ENCODE measurements around the gene TMEM222.

GRCh38 chr1:27381969-27382762 lies 60.2 kb downstream of the TMEM222 start:
- no peak for TF ChIP-seq ZNF138 (CRISPR knock-in tag; conservative IDR thresholded peaks at IDR 0.05)
- no peak for TF ChIP-seq CTCF (IDR thresholded peaks at IDR 0.05)
- TF ChIP-seq E2F1 (CRISPR knock-in tag; IDR thresholded peaks at IDR 0.05): no peak
- no peak for TF ChIP-seq ATF6 (CRISPR knock-in tag; IDR thresholded peaks at IDR 0.05)
- no peak for TF ChIP-seq ZBTB21 (CRISPR knock-in tag; IDR thresholded peaks at IDR 0.05; ENCODE audit: borderline replicate concordance)
- no peak for TF ChIP-seq HMGXB4 (CRISPR knock-in tag; IDR thresholded peaks at IDR 0.05)
- no peak for TF ChIP-seq NFE2L1 (CRISPR knock-in tag; IDR thresholded peaks at IDR 0.05)
- no peak for TF ChIP-seq EMX1 (CRISPR knock-in tag; IDR thresholded peaks at IDR 0.05)
- TF ChIP-seq MYBL2 (CRISPR knock-in tag; IDR thresholded peaks at IDR 0.05): no peak
- TF ChIP-seq TCF7 (CRISPR knock-in tag; IDR thresholded peaks at IDR 0.05; ENCODE audit: low read depth): no peak
- TF ChIP-seq SMAD4 (CRISPR knock-in tag; IDR thresholded peaks at IDR 0.05): no peak
- no peak for TF ChIP-seq USF2 (CRISPR knock-in tag; IDR thresholded peaks at IDR 0.05)
- TF ChIP-seq, protein P1, sequence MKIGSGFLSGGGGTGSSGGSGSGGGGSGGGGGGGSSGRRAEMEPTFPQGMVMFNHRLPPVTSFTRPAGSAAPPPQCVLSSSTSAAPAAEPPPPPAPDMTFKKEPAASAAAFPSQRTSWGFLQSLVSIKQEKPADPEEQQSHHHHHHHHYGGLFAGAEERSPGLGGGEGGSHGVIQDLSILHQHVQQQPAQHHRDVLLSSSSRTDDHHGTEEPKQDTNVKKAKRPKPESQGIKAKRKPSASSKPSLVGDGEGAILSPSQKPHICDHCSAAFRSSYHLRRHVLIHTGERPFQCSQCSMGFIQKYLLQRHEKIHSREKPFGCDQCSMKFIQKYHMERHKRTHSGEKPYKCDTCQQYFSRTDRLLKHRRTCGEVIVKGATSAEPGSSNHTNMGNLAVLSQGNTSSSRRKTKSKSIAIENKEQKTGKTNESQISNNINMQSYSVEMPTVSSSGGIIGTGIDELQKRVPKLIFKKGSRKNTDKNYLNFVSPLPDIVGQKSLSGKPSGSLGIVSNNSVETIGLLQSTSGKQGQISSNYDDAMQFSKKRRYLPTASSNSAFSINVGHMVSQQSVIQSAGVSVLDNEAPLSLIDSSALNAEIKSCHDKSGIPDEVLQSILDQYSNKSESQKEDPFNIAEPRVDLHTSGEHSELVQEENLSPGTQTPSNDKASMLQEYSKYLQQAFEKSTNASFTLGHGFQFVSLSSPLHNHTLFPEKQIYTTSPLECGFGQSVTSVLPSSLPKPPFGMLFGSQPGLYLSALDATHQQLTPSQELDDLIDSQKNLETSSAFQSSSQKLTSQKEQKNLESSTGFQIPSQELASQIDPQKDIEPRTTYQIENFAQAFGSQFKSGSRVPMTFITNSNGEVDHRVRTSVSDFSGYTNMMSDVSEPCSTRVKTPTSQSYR (CRISPR knock-in tag; IDR thresholded peaks at IDR 0.05): no peak
- TF ChIP-seq, protein P2, sequence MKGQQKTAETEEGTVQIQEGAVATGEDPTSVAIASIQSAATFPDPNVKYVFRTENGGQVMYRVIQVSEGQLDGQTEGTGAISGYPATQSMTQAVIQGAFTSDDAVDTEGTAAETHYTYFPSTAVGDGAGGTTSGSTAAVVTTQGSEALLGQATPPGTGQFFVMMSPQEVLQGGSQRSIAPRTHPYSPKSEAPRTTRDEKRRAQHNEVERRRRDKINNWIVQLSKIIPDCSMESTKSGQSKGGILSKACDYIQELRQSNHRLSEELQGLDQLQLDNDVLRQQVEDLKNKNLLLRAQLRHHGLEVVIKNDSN (CRISPR knock-in tag; IDR thresholded peaks at IDR 0.05): no peak
